ENCODE measurements around the gene CHM. TPM values are rescaled to one million over a fixed set of nuclear protein-coding genes. Genes with fewer than 3 reads are reported as not detected.
"Not testable (repeated sequence)": the region's sequence is repeated elsewhere in the genome, so short reads cannot be mapped to it uniquely, and the experiment has no call there.

The CHM gene
- total RNA-seq, 1 donor from 2014 or later, result 11.4 TPM

- DNase-seq (ENCODE audit: missing footprints); ATAC-seq: not testable (repeated sequence)
Observed at GRCh38 chrX:86007891-86008290, 39.5 kb downstream of the CHM start.

DNA sequence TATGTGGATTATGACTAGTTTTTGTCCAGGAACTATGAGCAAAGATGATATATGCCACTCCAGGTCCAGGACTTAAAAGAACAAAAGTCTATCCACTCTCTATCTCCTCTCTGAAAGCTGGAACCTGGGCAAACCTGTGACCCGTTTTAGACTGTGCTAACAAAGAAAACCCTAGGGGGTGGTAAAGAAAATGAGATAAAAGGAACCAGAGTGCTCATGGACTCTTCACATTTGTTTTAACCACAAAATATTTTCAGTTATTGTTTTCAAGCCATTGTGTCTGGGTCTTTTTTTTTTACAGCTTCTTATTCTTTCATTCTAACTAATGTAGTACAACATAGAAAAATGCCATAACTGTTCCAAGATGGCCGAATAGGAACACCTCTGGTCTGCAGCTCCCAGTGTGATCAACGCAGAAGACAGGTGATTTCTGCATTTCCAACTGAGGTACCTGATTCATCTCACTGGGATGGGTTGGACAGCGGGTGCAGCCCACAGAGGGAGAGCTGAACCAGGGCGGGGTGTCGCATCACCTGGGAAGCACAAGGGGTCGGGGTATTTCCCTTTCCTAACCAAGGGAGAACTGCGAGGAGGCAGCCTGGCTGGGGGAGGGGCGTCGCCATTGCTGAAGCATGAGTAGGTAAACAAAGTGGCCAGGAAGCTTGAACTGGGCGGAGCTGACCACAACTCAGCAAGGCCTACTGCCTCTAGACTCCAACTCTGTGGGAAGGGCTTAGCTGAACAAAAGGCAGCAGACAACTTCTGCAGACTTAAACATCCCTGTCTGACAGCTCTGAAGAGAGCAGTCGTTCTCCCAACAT, 45.1 kb downstream of the CHM start:
- intact Hi-C loops (cut with DNase I), result no loop called here
- ATAC-seq, result no peak
- DNase-seq (ENCODE audit: missing footprints), result no peak

More at GRCh38 chrX:86007891-86008290, 39.5 kb downstream of the CHM start:
- intact Hi-C loops (cut with DNase I), result not testable (repeated sequence)

DNA sequence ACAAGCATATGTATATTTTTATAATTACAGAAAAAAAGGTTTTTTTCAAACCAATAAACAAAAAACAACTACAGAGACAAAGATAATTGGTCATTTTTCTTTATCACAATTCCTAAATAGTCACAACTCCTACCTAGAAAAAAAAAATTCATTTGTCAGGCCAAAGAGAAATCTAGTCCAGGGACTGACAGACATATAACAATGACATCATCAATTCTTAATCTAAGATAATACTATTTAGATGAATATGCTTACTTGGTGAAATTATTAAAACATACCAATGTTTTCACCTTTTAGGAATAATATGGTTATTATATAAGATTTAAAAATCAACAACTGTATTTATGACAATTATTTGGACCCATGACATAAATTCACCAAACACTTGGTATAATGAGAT, 48.4 kb downstream of the CHM start:
- DNase-seq (ENCODE audit: missing footprints), result no peak
- no peak for ATAC-seq
- intact Hi-C loops (cut with DNase I), result no loop called here

DNA sequence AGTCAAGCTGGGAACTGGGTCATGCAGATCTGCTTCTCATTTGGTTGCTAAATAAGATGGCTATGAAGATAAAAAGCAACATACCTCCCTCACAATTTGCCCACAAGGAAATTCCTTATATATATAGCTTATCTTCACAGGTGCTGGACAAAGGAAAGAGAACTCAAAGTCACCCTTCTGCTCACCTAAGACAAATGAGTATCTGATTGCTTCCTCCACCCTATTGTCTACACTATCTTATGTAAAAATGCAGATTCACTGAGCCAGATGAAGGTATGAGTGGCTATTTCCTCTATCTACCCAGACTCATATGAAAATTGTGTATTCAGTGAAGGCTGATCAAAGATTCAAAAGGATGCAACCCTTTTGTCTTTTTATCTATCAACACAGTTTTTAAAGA, 50.8 kb downstream of the CHM start:
- intact Hi-C loops (cut with DNase I), result no loop called here
- ATAC-seq (no peak), DNase-seq (ENCODE audit: missing footprints) (no peak)

DNA sequence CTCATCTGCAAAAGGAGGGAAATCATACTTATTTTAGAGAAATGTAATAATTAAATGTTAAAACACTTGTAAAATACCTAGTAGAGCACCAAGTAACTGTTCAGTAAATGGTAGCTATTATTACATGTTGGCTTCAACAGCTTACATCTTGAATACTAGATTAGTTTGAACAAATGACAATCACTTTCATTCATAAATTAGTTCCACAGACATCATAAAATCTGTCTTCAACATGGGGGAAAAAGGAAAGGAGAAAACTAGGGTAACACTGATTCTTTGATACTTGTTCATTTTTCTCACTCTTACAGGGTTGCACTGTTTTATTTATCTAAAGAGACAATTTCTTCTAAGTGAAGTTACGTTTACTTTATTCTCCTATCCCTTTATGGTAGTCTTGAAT, 51.7 kb downstream of the CHM start:
- intact Hi-C loops (cut with DNase I), result no loop called here
- no peak for DNase-seq (ENCODE audit: missing footprints)
- ATAC-seq, result no peak

DNA sequence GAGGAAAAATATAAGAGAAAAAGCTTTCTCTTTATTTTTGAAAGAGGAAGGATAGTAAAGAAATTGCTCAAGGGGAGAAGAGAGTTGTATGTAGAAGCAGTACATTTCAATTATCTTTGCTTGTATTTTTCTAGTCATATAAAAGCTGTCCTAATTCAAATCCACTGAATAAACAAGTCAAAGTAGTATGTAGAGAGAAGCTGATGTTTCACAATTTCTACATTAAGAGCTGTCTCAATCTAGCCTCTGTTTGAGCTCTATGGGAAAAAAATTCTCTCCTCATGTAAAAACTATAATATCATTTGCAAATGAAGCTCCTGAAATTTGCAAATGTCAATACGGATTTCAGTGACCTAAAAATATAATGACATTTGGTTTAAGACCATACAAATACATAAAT, 52.6 kb downstream of the CHM start:
- ATAC-seq (no peak), DNase-seq (ENCODE audit: missing footprints) (no peak)
- intact Hi-C loops (cut with DNase I), result no loop called here

DNA sequence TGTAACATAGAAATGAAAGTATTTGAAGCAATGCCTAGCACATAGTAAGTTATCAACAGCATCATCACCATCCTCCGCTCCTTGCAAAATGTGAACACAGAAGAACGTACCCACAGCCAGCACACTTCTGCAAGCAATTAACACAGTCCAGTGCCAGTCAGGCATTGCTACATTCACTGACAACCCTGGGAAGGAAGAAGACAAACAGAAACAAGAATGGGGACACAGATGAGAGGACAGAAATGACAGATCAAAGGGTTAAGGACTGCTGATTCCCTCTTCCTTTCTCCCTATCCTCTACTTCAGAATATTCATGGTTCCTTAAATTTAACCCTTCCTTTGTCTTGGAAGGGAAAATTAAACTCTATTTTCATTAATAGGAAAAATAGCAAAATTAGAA, 53.1 kb downstream of the CHM start:
- DNase-seq (ENCODE audit: missing footprints) (no peak), ATAC-seq (no peak)

DNA sequence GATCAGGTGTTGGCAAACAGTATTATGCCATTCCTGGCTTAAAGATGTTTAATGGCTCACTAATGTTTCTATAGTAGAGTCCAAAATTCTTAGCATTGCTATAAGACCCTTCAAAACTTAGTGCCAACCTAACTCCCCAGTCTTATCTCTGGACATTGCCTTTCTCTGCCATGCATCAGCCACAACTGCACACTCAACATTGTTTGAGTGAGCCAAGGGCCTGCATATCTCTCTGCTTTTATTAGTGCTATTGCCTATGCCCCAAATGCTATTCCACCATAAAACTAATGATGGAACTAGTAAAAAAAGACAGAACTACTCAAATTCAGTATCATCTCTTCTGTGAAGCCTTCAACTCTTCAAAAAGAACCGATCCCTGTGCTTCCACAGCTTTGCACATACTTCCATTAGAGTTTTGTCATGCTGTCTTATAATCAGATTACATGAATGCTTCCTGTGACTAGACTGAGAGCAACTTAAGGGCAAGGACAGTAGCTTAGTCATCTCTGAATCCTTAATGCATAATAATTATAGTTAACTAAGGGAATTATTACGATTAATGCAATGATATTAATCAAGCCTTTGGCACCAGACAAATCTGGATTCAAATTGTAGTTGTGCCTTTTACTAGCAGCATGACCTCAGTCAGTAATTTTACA, 53.7 kb downstream of the CHM start:
- intact Hi-C loops (cut with DNase I), result no loop called here
- no peak for DNase-seq (ENCODE audit: missing footprints)
- ATAC-seq, result no peak

More for the DNA sequence above, 53.1 kb downstream of the CHM start:
- intact Hi-C loops (cut with DNase I), result no loop called here

DNA sequence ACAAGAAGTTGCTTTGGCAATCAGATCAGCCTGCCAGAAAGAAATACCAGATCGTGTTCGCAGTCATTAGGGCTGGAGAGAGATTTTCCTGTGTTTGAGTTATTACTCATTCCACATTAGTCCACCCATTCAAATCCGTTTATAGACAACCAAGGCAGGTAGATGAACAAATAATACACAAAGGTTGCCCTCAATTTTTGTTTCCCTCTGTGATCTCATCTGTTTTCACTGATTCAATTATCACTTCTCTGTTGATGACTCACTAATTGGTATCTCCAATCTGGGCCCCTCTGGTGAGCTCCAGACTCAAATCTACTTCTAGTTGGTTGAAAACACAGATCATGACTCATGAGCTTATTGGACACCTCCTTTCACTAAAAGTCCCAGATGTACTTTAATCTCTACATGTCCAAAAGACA, 54.5 kb downstream of the CHM start:
- ATAC-seq (no peak), DNase-seq (ENCODE audit: missing footprints) (no peak)
- intact Hi-C loops (cut with DNase I), result no loop called here

- DNase-seq (ENCODE audit: missing footprints), result no peak
- intact Hi-C loops (cut with DNase I), result no loop called here
- ATAC-seq, result no peak
Observed at GRCh38 chrX:85988353-85988752, 59.0 kb downstream of the CHM start.

DNA sequence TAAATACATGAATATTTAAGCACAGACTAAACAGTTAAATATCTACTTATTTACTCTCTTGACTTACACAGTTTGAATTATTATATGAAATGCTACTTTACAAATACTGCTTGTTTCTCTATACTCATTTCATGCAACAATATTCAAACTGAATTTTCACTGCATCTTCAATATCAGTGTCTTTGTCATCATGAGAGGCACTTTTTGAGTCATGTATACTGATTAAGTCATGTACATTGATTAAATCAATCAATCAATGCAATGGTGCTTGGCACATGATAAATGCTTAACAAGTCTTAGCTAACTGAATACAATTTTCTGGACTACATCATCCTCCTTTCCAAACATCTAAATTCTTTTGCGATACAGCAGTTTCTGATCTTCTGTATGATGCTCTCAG, 67.1 kb downstream of the CHM start:
- no peak for DNase-seq (ENCODE audit: missing footprints)
- intact Hi-C loops (cut with DNase I), result no loop called here
- ATAC-seq, result no peak

DNA sequence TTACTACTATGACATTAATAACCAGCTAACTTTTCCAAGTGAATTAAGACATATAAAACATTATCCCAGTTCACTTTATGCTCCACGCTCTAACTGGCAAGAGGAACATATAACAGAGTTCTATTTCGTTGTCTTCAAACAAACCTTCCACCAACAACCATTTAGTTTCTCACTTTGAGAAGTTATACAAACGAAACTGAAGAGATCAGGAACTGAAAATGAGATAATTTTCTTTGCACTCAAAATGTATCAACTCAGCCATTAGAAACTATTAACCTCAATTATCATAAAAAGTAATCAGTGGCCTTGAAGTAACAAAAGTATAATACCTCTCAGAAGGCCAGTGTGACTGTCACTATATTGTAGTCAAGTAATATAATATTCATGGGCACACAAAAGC, 70.1 kb downstream of the CHM start:
- intact Hi-C loops (cut with DNase I), result no loop called here
- DNase-seq (ENCODE audit: missing footprints) (no peak), ATAC-seq (no peak)

DNA sequence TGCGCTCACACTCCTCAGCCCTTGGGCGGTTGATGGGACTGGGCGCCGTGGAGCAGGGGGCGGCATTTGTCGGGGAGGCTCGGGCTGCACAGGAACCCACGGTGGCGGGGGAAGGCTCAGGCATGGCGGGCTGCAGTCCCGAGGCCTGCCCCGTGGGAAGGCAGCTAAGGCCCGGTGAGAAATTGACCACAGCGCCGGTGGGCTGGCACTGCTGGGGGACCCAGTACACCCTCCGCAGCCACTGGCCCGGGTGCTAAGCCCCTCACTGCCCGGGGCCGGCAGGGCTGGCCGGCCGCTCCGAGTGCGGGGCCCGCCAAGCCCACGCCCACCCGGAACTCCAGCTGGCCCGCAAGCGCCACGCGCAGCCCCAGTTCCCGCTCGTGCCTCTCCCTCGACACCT, 75.0 kb downstream of the CHM start:
- DNase-seq (ENCODE audit: missing footprints); intact Hi-C loops (cut with DNase I): not testable (repeated sequence)

GRCh38 chrX:85964744-85965143, 82.6 kb downstream of the CHM start:
- intact Hi-C loops (cut with DNase I), result no loop called here
- ATAC-seq, result no peak
- no peak for DNase-seq (ENCODE audit: missing footprints)

More for the DNA sequence above, 75.0 kb downstream of the CHM start:
- ATAC-seq, result not testable (repeated sequence)

- intact Hi-C loops (cut with DNase I), result no loop called here
- DNase-seq (ENCODE audit: missing footprints) (no peak), ATAC-seq (no peak)
Observed at GRCh38 chrX:85963736-85964135, 83.6 kb downstream of the CHM start.

DNA sequence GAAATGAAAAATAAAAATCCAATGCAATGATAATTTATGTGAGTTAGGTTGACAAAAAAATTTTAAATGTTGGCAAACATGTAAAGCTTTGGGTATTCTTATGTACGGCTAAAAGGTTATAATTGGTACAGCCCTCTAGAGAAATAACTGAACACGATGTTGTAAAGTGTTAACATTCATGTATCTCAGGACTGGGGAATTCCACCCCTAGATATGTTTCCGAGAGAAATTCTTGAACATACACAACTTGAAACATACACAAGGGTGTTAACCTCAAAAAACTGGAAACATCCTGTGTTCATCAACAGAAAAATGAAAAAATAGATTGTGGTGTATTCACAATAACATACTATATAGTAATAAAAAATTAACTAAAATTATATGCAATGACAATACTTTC, 91.8 kb downstream of the CHM start:
- intact Hi-C loops (cut with DNase I), result no loop called here
- DNase-seq (ENCODE audit: missing footprints), result no peak
- ATAC-seq, result no peak

DNA sequence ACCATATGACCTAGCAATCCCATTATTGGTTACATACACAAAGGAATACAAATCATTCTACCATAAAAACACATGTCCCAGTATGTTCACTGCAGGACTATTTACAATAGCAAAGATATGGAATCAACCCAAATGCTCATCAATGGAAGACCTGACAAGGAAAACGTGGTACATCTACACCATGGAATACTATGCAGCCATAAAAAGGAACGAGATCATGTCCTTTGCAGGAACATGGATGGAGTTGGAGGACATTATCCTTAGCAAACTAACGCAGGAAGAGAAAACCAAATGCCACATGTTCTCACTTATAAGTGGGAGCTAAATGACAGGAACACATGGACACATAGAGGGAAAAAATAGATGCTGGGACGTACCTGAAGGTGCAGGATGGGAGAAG, 102.6 kb downstream of the CHM start:
- DNase-seq (ENCODE audit: missing footprints); intact Hi-C loops (cut with DNase I); ATAC-seq: not testable (repeated sequence)

- intact Hi-C loops (cut with DNase I), result no loop called here
- no peak for DNase-seq (ENCODE audit: missing footprints)
- no peak for ATAC-seq
Observed at GRCh38 chrX:85941275-85941674, 106.1 kb downstream of the CHM start.

GRCh38 chrX:85939942-85940341, 107.4 kb downstream of the CHM start:
- intact Hi-C loops (cut with DNase I); ATAC-seq; DNase-seq (ENCODE audit: missing footprints): not testable (repeated sequence)

DNA sequence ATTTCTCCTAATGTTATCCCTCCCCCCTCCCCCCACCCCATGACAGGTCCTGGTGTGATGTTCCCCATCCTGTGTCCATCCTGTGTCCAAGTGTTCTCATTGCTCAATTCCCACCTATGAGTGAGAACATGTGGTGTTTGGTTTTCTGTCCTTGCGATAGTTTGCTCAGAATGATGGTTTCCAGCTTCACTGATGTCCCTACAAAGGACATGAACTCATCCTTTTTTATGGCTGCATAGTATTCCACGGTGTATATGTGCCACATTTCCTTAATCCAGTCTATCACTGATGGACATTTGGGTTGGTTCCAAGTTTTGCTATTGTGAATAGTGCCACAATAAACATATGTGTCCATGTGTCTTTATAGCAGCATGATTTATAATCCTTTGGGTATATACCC, 113.0 kb downstream of the CHM start:
- intact Hi-C loops (cut with DNase I); ATAC-seq; DNase-seq (ENCODE audit: missing footprints): not testable (repeated sequence)
